Activated CD4-positive, alpha-beta T cell treated with anti-CD3 and anti-CD28 coated beads, Interleukin-2, amount 50 U/mL, for 4 hours (primary cell): ENCODE data around the gene PON1.

Experiments
- DNase-seq, 2 experiments: peaks; one replicate each; pipeline ENCODE4 v3.0.0-alpha.2; 2020

Gene PON1

GRCh38 chr7:95316588-95316987, 7.7 kb downstream of the PON1 start:
- DNase-seq: no peak

GRCh38 chr7:95312561-95312960, 11.8 kb downstream of the PON1 start:
- no peak for DNase-seq

GRCh38 chr7:95311389-95311788, 12.9 kb downstream of the PON1 start:
- no peak for DNase-seq

- no peak for DNase-seq
These were observed 14.4 kb downstream of the PON1 start for GRCh38 chr7:95309951-95310350.

GRCh38 chr7:95304990-95305389, 19.3 kb downstream of the PON1 start:
- DNase-seq: no peak

- no peak for DNase-seq
These were observed 21.1 kb downstream of the PON1 start for GRCh38 chr7:95303013-95303905.

GRCh38 chr7:95298091-95298490, 26.2 kb downstream of the PON1 start:
- no peak for DNase-seq

GRCh38 chr7:95297041-95297440, 27.3 kb downstream of the PON1 start:
- DNase-seq: no peak

GRCh38 chr7:95296456-95296855, 27.9 kb downstream of the PON1 start:
- DNase-seq: no peak

- no peak for DNase-seq
These were observed 28.9 kb downstream of the PON1 start for GRCh38 chr7:95295397-95295796.

GRCh38 chr7:95290166-95290830, 34.0 kb downstream of the PON1 start:
- no peak for DNase-seq

- no peak for DNase-seq
These were observed 38.2 kb downstream of the PON1 start for GRCh38 chr7:95286096-95286495.

GRCh38 chr7:95279417-95279816, 44.9 kb downstream of the PON1 start:
- DNase-seq: no peak

GRCh38 chr7:95276114-95276513, 48.2 kb downstream of the PON1 start:
- no peak for DNase-seq

- no peak for DNase-seq
These were observed 54.7 kb downstream of the PON1 start for GRCh38 chr7:95269640-95270039.

GRCh38 chr7:95267754-95268153, 56.6 kb downstream of the PON1 start:
- DNase-seq: no peak

- no peak for DNase-seq
These were observed 58.7 kb downstream of the PON1 start for GRCh38 chr7:95265634-95266033.

GRCh38 chr7:95264363-95264891, 59.9 kb downstream of the PON1 start:
- DNase-seq: no peak

GRCh38 chr7:95263785-95264362, 60.5 kb downstream of the PON1 start:
- DNase-seq: no peak

- DNase-seq: no peak
These were observed 61.5 kb downstream of the PON1 start for GRCh38 chr7:95262875-95263274.

- no peak for DNase-seq
These were observed 62.4 kb downstream of the PON1 start for GRCh38 chr7:95261895-95262415.

GRCh38 chr7:95255691-95256090, 68.6 kb downstream of the PON1 start:
- no peak for DNase-seq

- DNase-seq: no peak
These were observed 70.3 kb downstream of the PON1 start for GRCh38 chr7:95253986-95254385.

GRCh38 chr7:95251966-95252365, 72.4 kb downstream of the PON1 start:
- DNase-seq: no peak
